ENCODE results near the gene DENND2A. TPM values are rescaled to one million over a fixed set of nuclear protein-coding genes. Genes with fewer than 3 reads are reported as not detected.

The DENND2A gene
- total and polyA plus RNA-seq, 10 of the 15 experiments (the other 5 are each of a cell fraction or from before 2014, with no cell fraction given) = 0.01 TPM; not detected in 9

DNA sequence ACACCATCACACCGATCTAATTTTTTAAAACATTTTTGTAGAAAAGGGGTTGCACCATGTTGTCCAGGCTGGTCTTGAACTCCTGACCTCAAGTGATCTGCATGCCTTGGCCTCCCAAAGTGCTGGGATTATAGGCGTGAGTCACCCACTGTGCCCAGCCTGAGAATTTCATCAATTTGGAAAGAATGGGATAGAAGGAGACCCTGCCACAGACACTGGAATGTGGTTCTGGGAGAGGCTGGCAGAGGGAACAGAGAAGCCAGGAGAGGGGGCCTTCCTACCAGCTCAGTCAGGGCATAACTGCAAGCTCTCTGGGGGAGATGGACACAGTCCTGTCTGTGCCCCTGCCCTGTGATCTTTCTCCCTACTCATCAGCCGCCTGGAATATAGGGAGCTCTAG lies 119.2 kb downstream of the DENND2A start:
- no peak overlapping the region for H3K27ac ChIP-seq (ENCODE audit: control insufficient read depth, insufficient read depth)
- no peak overlapping the region for H2AFZ ChIP-seq (ENCODE audit: control insufficient read depth, low read depth, low read length)
- DNase-seq (ENCODE audit: low read depth, low spot score) = no peak
- H3K27me3 ChIP-seq (replicated peaks in 1 of 2; ENCODE audit: control insufficient read depth in 2 of 2, insufficient read depth in 2 of 2, low read length in 1 of 2) = no peaks in the 10 kb centered on the region; a peak in 1 of 4 replicates
- SMC1A ChIA-PET (ENCODE audit: uncharacterized antibody, unreplicated experiment) = interaction anchor here (1.0 kb wide), 1 partner anchor 115 kb away, joined by 3 read pairs; no protein-coding TSS in a partner anchor
- POLR2A ChIA-PET = no interaction called here
- no TSS peak for BruUV-seq (replicated peaks)
- ATAC-seq = no peak
- no peaks in the 10 kb centered on the region for H3K9me3 ChIP-seq (replicated peaks; ENCODE audit: control insufficient read depth, insufficient read depth, low read length)
- no peak overlapping the region for H3K4me3 ChIP-seq
- RAD21 ChIA-PET (ENCODE audit: unreplicated experiment) = no interaction called here
- no peak for FAIRE-seq
- no peaks in the 10 kb centered on the region for H3K4me1 ChIP-seq (ENCODE audit: control insufficient read depth, insufficient read depth, low read length)
- intact Hi-C loops (cut with micrococcal nuclease; ENCODE audit: unreplicated experiment) = no loop called here
- no peak overlapping the region for H3K9ac ChIP-seq (ENCODE audit: control insufficient read depth, insufficient read depth, low read length)
- TF ChIP-seq CBX3 (IDR thresholded peaks at IDR 0.05; ENCODE audit: borderline replicate concordance, low read depth) = no peak
- TF ChIP-seq MXI1 (IDR thresholded peaks at IDR 0.05; ENCODE audit: low read depth, low read length) = no peak
- TF ChIP-seq PML (IDR thresholded peaks at IDR 0.05; ENCODE audit: low read length) = no peak
- TF ChIP-seq POLR2AphosphoS5 (IDR thresholded peaks at IDR 0.05; ENCODE audit: low read length) = no peak
- TF ChIP-seq, protein P1, sequence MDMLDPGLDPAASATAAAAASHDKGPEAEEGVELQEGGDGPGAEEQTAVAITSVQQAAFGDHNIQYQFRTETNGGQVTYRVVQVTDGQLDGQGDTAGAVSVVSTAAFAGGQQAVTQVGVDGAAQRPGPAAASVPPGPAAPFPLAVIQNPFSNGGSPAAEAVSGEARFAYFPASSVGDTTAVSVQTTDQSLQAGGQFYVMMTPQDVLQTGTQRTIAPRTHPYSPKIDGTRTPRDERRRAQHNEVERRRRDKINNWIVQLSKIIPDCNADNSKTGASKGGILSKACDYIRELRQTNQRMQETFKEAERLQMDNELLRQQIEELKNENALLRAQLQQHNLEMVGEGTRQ (IDR thresholded peaks at IDR 0.05; ENCODE audit: borderline replicate concordance, low read depth, low read length) = no peak
- TF ChIP-seq ZNF274 (IDR thresholded peaks at IDR 0.05; ENCODE audit: insufficient read depth, insufficient read length) = no peak
- no peak for TF ChIP-seq WRNIP1 (IDR thresholded peaks at IDR 0.05; ENCODE audit: borderline replicate concordance, low read depth, low read length)
- TF ChIP-seq BCL11A (IDR thresholded peaks at IDR 0.05; ENCODE audit: low read depth, low read length) = no peak
- TF ChIP-seq, protein P2, sequence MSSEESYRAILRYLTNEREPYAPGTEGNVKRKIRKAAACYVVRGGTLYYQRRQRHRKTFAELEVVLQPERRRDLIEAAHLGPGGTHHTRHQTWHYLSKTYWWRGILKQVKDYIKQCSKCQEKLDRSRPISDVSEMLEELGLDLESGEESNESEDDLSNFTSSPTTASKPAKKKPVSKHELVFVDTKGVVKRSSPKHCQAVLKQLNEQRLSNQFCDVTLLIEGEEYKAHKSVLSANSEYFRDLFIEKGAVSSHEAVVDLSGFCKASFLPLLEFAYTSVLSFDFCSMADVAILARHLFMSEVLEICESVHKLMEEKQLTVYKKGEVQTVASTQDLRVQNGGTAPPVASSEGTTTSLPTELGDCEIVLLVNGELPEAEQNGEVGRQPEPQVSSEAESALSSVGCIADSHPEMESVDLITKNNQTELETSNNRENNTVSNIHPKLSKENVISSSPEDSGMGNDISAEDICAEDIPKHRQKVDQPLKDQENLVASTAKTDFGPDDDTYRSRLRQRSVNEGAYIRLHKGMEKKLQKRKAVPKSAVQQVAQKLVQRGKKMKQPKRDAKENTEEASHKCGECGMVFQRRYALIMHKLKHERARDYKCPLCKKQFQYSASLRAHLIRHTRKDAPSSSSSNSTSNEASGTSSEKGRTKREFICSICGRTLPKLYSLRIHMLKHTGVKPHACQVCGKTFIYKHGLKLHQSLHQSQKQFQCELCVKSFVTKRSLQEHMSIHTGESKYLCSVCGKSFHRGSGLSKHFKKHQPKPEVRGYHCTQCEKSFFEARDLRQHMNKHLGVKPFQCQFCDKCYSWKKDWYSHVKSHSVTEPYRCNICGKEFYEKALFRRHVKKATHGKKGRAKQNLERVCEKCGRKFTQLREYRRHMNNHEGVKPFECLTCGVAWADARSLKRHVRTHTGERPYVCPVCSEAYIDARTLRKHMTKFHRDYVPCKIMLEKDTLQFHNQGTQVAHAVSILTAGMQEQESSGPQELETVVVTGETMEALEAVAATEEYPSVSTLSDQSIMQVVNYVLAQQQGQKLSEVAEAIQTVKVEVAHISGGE (CRISPR knock-in tag; IDR thresholded peaks at IDR 0.05) = no peak
- no peak for TF ChIP-seq RAD21 (IDR thresholded peaks at IDR 0.05; ENCODE audit: insufficient read depth, low read depth, low read length)
- TF ChIP-seq SMC3 (IDR thresholded peaks at IDR 0.05; ENCODE audit: borderline replicate concordance, low read length) = no peak
- TF ChIP-seq, protein P3, sequence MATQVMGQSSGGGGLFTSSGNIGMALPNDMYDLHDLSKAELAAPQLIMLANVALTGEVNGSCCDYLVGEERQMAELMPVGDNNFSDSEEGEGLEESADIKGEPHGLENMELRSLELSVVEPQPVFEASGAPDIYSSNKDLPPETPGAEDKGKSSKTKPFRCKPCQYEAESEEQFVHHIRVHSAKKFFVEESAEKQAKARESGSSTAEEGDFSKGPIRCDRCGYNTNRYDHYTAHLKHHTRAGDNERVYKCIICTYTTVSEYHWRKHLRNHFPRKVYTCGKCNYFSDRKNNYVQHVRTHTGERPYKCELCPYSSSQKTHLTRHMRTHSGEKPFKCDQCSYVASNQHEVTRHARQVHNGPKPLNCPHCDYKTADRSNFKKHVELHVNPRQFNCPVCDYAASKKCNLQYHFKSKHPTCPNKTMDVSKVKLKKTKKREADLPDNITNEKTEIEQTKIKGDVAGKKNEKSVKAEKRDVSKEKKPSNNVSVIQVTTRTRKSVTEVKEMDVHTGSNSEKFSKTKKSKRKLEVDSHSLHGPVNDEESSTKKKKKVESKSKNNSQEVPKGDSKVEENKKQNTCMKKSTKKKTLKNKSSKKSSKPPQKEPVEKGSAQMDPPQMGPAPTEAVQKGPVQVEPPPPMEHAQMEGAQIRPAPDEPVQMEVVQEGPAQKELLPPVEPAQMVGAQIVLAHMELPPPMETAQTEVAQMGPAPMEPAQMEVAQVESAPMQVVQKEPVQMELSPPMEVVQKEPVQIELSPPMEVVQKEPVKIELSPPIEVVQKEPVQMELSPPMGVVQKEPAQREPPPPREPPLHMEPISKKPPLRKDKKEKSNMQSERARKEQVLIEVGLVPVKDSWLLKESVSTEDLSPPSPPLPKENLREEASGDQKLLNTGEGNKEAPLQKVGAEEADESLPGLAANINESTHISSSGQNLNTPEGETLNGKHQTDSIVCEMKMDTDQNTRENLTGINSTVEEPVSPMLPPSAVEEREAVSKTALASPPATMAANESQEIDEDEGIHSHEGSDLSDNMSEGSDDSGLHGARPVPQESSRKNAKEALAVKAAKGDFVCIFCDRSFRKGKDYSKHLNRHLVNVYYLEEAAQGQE (IDR thresholded peaks at IDR 0.05; ENCODE audit: low read depth, low read length) = no peak
- no peak for TF ChIP-seq RUNX3 (IDR thresholded peaks at IDR 0.05; ENCODE audit: low read length)
- WGBS (ENCODE audit: insufficient coverage, insufficient replicate concordance, low lambda C conversion rate, missing lambda C conversion rate) = 46% methylated on average over 3 of the region's 3 CpGs
- no peak overlapping the region for H3K4me2 ChIP-seq (ENCODE audit: control insufficient read depth, insufficient read depth)
- in situ Hi-C loops (cut with MboI) = no loop called here
- CTCF ChIA-PET = interaction anchor here (1.4 kb wide), 1 partner anchor 134 kb away, joined by 5 read pairs; no protein-coding TSS in a partner anchor
- H3K36me3 ChIP-seq (ENCODE audit: control insufficient read depth in 2 of 2, insufficient read depth in 2 of 2, low read length in 1 of 2) = no peaks in the 10 kb centered on the region
- no peaks in the 10 kb centered on the region for H3K79me2 ChIP-seq (ENCODE audit: control insufficient read depth, insufficient read depth, low read length)
- no peaks in the 10 kb centered on the region for H4K20me1 ChIP-seq (ENCODE audit: control insufficient read depth, insufficient read depth)

Measured in GM12878 (cell line).